ENCODE results near the gene SLC12A7.

The SLC12A7 gene

GRCh38 chr5:1125030-1125357, 13.1 kb upstream of the SLC12A7 start:
- no peak for TF ChIP-seq CTCF (IDR thresholded peaks at IDR 0.05; ENCODE audit: insufficient read depth, low read depth, low read length, missing control alignments)
- no peak for DNase-seq (ENCODE audit: low read depth)
- no peak overlapping the region for H3K4me3 ChIP-seq (ENCODE audit: low read length)

GRCh38 chr5:1124205-1125029, 12.6 kb upstream of the SLC12A7 start:
- no peak for TF ChIP-seq CTCF (IDR thresholded peaks at IDR 0.05; ENCODE audit: insufficient read depth, low read depth, low read length, missing control alignments)
- no peak for DNase-seq (ENCODE audit: low read depth)
- no peak overlapping the region for H3K4me3 ChIP-seq (ENCODE audit: low read length)

- no peak for TF ChIP-seq CTCF (IDR thresholded peaks at IDR 0.05; ENCODE audit: insufficient read depth, low read depth, low read length, missing control alignments)
- no peak for DNase-seq (ENCODE audit: low read depth)
- no peak overlapping the region for H3K4me3 ChIP-seq (ENCODE audit: low read length)
Observed at GRCh38 chr5:1123418-1124147, 11.7 kb upstream of the SLC12A7 start.

GRCh38 chr5:1122511-1123294, 10.8 kb upstream of the SLC12A7 start:
- no peak for TF ChIP-seq CTCF (IDR thresholded peaks at IDR 0.05; ENCODE audit: insufficient read depth, low read depth, low read length, missing control alignments)

GRCh38 chr5:1121891-1122290, 10.0 kb upstream of the SLC12A7 start:
- no peak overlapping the region for H3K4me3 ChIP-seq (ENCODE audit: low read length)
- no peak for TF ChIP-seq CTCF (IDR thresholded peaks at IDR 0.05; ENCODE audit: insufficient read depth, low read depth, low read length, missing control alignments)
- no peak for DNase-seq (ENCODE audit: low read depth)

More at GRCh38 chr5:1122511-1123294, 10.8 kb upstream of the SLC12A7 start:
- DNase-seq (ENCODE audit: low read depth): no peak
- H3K4me3 ChIP-seq (ENCODE audit: low read length): no peak overlapping the region

GRCh38 chr5:1121044-1121443, 9.2 kb upstream of the SLC12A7 start:
- no peak overlapping the region for H3K4me3 ChIP-seq (ENCODE audit: low read length)
- no peak for TF ChIP-seq CTCF (IDR thresholded peaks at IDR 0.05; ENCODE audit: insufficient read depth, low read depth, low read length, missing control alignments)

More at GRCh38 chr5:1121044-1121443, 9.2 kb upstream of the SLC12A7 start:
- DNase-seq (ENCODE audit: low read depth): no peak
